CD14-positive monocyte (primary cell): Measurements from ENCODE around the gene CXorf66. TPM values are rescaled to one million over a fixed set of nuclear protein-coding genes. Genes with fewer than 3 reads are reported as not detected.
"Not testable (repeated sequence)": the region's sequence is repeated elsewhere in the genome, so short reads cannot be mapped to it uniquely, and the experiment has no call there.

Experiments
- DNase-seq, 3 donors: peaks; one replicate each; pipeline ENCODE4 v3.0.0-alpha.2; 2011 to 2022
- H2AFZ ChIP-seq: 2 replicates; pipeline ENCODE4 v1.6.0; 2012; ENCODE audit warnings: mild to moderate bottlenecking, low read depth, low read length, inconsistent platforms; ENCODE audit not compliant: insufficient read depth, poor library complexity, severe bottlenecking
- H3K27ac ChIP-seq, 2 donors: 1 replicate in 1 of 2; 2 replicates in 1 of 2; pipeline ENCODE4 v1.5.1; 2012 to 2013; ENCODE audit warnings: low read length in 2 of 2, control low read depth in 1 of 2, inconsistent platforms in 1 of 2, low read depth in 1 of 2, mild to moderate bottlenecking in 1 of 2
- H3K27me3 ChIP-seq, 2 donors: one replicate each; pipeline versions ENCODE4 v1.6.0 to v1.6.1; 2011 to 2013; ENCODE audit warnings: low read length in 2 of 2; ENCODE audit not compliant: control insufficient read depth in 2 of 2, insufficient read depth in 2 of 2
- H3K36me3 ChIP-seq, 2 donors: replicated peaks in 1 of 2; 1 replicate in 1 of 2; 2 replicates in 1 of 2; pipeline versions ENCODE4 v1.5.1 to v1.6.1; 2012 to 2013; ENCODE audit warnings: low read length in 2 of 2, control low read depth in 1 of 2, inconsistent platforms in 1 of 2, mild to moderate bottlenecking in 1 of 2; ENCODE audit not compliant: insufficient read depth in 2 of 2, control insufficient read depth in 1 of 2
- H3K4me1 ChIP-seq, 2 donors: 1 replicate in 1 of 2; 2 replicates in 1 of 2; pipeline versions ENCODE4 v1.5.1 to v1.6.1; 2012 to 2013; ENCODE audit warnings: low read length in 2 of 2, control low read depth in 1 of 2, inconsistent platforms in 1 of 2, mild to moderate bottlenecking in 1 of 2, moderate library complexity in 1 of 2; ENCODE audit not compliant: insufficient read depth in 2 of 2, control insufficient read depth in 1 of 2
- H3K4me2 ChIP-seq: replicated peaks from 2 replicates; pipeline ENCODE3; 2012; ENCODE audit warnings: low read length, moderate library complexity, mild to moderate bottlenecking; ENCODE audit not compliant: poor library complexity, severe bottlenecking; ENCODE audit errors: extremely low read depth
- H3K4me3 ChIP-seq, 3 experiments: fragments of 200-600 bp in 1 of 3; sonication (generic) in 1 of 3; replicated peaks in 1 of 3; 1 replicate in 2 of 3; 2 replicates in 1 of 3; pipeline ENCODE4 v1.5.1; 2011 to 2013; ENCODE audit warnings: low read length in 3 of 3, mild to moderate bottlenecking in 3 of 3, control low read depth in 2 of 3, low read depth in 2 of 3, inconsistent platforms in 1 of 3, moderate library complexity in 1 of 3
- H3K79me2 ChIP-seq: 2 replicates; pipeline ENCODE4 v1.6.0; 2012; ENCODE audit warnings: mild to moderate bottlenecking, control low read depth, inconsistent platforms, low read length, moderate library complexity; ENCODE audit not compliant: insufficient read depth
- H3K9ac ChIP-seq: 2 replicates; pipeline ENCODE4 v1.6.0; 2017; ENCODE audit warnings: low read length, mild to moderate bottlenecking; ENCODE audit not compliant: insufficient read depth, poor library complexity, severe bottlenecking
- H3K9me3 ChIP-seq, 2 donors: replicated peaks in 1 of 2; 1 replicate in 1 of 2; 2 replicates in 1 of 2; pipeline versions ENCODE4 v1.5.1 to v1.6.1; 2012 to 2013; ENCODE audit warnings: low read length in 2 of 2, control low read depth in 1 of 2; ENCODE audit not compliant: control insufficient read depth in 1 of 2, insufficient read depth in 1 of 2
- H4K20me1 ChIP-seq: 2 replicates; pipeline ENCODE4 v1.6.0; 2012; ENCODE audit warnings: mild to moderate bottlenecking, low read length, control low read depth, moderate library complexity; ENCODE audit not compliant: insufficient read depth
- H3K27ac Mint-ChIP-seq, 7 donors: one replicate each; pipeline ENCODE4 v1.8.0; 2020; ENCODE audit warnings: mild to moderate bottlenecking in 7 of 7, mixed read lengths in 7 of 7, moderate library complexity in 6 of 7, inconsistent platforms in 2 of 7
- H3K27me3 Mint-ChIP-seq, 3 donors: one replicate each; pipeline ENCODE4 v1.8.0; 2021 to 2022; ENCODE audit warnings: low read depth in 3 of 3, mild to moderate bottlenecking in 3 of 3, mixed read lengths in 3 of 3, moderate library complexity in 3 of 3, inconsistent platforms in 1 of 3
- H3K36me3 Mint-ChIP-seq, 2 donors: one replicate each; pipeline ENCODE4 v1.8.0; 2020; ENCODE audit warnings: mixed read lengths in 2 of 2, inconsistent platforms in 1 of 2, mild to moderate bottlenecking in 1 of 2
- H3K4me1 Mint-ChIP-seq: one replicate; pipeline ENCODE4 v1.8.0; 2020; ENCODE audit warnings: mild to moderate bottlenecking, mixed read lengths
- H3K4me3 Mint-ChIP-seq, 2 donors: one replicate each; pipeline ENCODE4 v1.8.0; 2020; ENCODE audit warnings: mild to moderate bottlenecking in 2 of 2, mixed read lengths in 2 of 2, moderate library complexity in 1 of 2
- H3K9me3 Mint-ChIP-seq, 7 donors: one replicate each; pipeline ENCODE4 v1.8.0; 2020 to 2022; ENCODE audit warnings: mixed read lengths in 7 of 7, mild to moderate bottlenecking in 6 of 7, moderate library complexity in 6 of 7, inconsistent platforms in 2 of 7
- CTCF ChIP-seq: fragments of 200-600 bp; IDR thresholded peaks from one replicate; pipeline ENCODE4 v1.8.0; 2022; ENCODE audit warnings: antibody characterized with exemption, mild to moderate bottlenecking
- WGBS: methylation state at CpG from one replicate; pipeline ENCODE4 v1.1.5; 2013; ENCODE audit warnings: missing lambda C conversion rate; ENCODE audit not compliant: insufficient coverage; 5-methylcytosine and 5-hydroxymethylcytosine counted together
- intact Hi-C, 2 donors: fragments of 100-400 bp; cut with micrococcal nuclease; formaldehyde crosslinking; loops; one replicate each; pipeline versions ENCODE4 v1.15.0 to v1.15.1; 2023
- polyA plus RNA-seq, 3 donors: library from polyadenylated mRNA; depleted of rRNA in 1 of 3; unstranded in 2 of 3; stranded (reverse) in 1 of 3; fragments of 300-500 nt in 2 of 3; fragments of >200 nt in 1 of 3; fragmentation: Illumina TruSeq in 2 of 3; gene quantifications; 1 replicate in 2 of 3; 2 replicates in 1 of 3; pipeline ENCODE4 v1.2.3, GENCODE V29; 2012 to 2021

Gene CXorf66
- polyA plus RNA-seq, 3 donors: not detected

GRCh38 chrX:139967300-139967699, 2.0 kb upstream of the CXorf66 start:
- Histone ChIP-seq H3K4me1 (no peaks in the 10 kb centered on the region), H2AFZ (no peak overlapping the region), H3K36me3 (no peaks in the 10 kb centered on the region), H3K79me2 (no peaks in the 10 kb centered on the region), H4K20me1 (no peaks in the 10 kb centered on the region), H3K27me3 (peaks cover 7 to 8% of the 10 kb centered on the region in 2 donors), H3K9ac (no peak overlapping the region), H3K4me3 (no peak overlapping the region), H3K9me3 (no peaks in the 10 kb centered on the region), H3K4me2 (no peak overlapping the region), H3K27ac (no peak overlapping the region)
- WGBS: no CpG with 5 or more reads among the region's 4 CpGs
- H3K9me3 Mint-ChIP-seq: peaks cover 0 to 7% (median 0%) of the 10 kb centered on the region in 7 donors
- no peak overlapping the region for H3K4me3 Mint-ChIP-seq
- DNase-seq: no peak
- H3K27ac Mint-ChIP-seq: peak overlapping the region in 1 of 7 donors; percentile 51
- intact Hi-C loops: no loop called here
- peak; percentile 22 for TF ChIP-seq CTCF
- H3K36me3 Mint-ChIP-seq: no peaks in the 10 kb centered on the region
- H3K4me1 Mint-ChIP-seq: no peaks in the 10 kb centered on the region
- peaks cover 9 to 27% (median 21%) of the 10 kb centered on the region in 3 donors for H3K27me3 Mint-ChIP-seq

- H3K27ac Mint-ChIP-seq, H3K9ac ChIP-seq, H3K36me3 ChIP-seq, H3K9me3 Mint-ChIP-seq, H3K9me3 ChIP-seq, H3K4me3 Mint-ChIP-seq, intact Hi-C loops, H4K20me1 ChIP-seq, H3K79me2 ChIP-seq, H3K4me1 Mint-ChIP-seq, H3K4me2 ChIP-seq, H3K27me3 ChIP-seq, DNase-seq, H3K36me3 Mint-ChIP-seq, H3K4me3 ChIP-seq, H2AFZ ChIP-seq, H3K4me1 ChIP-seq, H3K27ac ChIP-seq: not testable (repeated sequence)
- no CpG with 5 or more reads among the region's 3 CpGs for WGBS
- peaks cover 1 to 23% (median 19%) of the 10 kb centered on the region in 3 donors for H3K27me3 Mint-ChIP-seq
Observed at GRCh38 chrX:139966159-139966558, 838 bp upstream of the CXorf66 start.

- H3K4me2 ChIP-seq, intact Hi-C loops, H3K4me3 Mint-ChIP-seq, H3K9me3 ChIP-seq, H3K4me3 ChIP-seq, H3K27me3 ChIP-seq, H3K27ac Mint-ChIP-seq, H3K9ac ChIP-seq, H3K36me3 Mint-ChIP-seq, H2AFZ ChIP-seq, H3K9me3 Mint-ChIP-seq, H3K4me1 Mint-ChIP-seq, H3K4me1 ChIP-seq, DNase-seq, H3K36me3 ChIP-seq, H4K20me1 ChIP-seq, H3K79me2 ChIP-seq, H3K27ac ChIP-seq: not testable (repeated sequence)
- peaks cover 0 to 16% (median 7%) of the 10 kb centered on the region in 3 donors for H3K27me3 Mint-ChIP-seq
- WGBS: no CpG with 5 or more reads among the region's 2 CpGs
Observed at GRCh38 chrX:139961091-139961490, 4.2 kb downstream of the CXorf66 start.
